GM19023 (cell line): Measurements from ENCODE around the gene RAB2B.

ENCODE experiments used
- ATAC-seq: cut with Tn5 transposase; IDR thresholded peaks from one replicate; pipeline ENCODE4 v1.9.1; 2021; ENCODE audit warnings: mild to moderate bottlenecking, moderate library complexity; ENCODE audit not compliant: unreplicated experiment

RAB2B gene

GRCh38 chr14:21476925-21477681, at the start of gene RAB2B, which contains the start of gene TOX4:
Gene RAB2B, minus strand, starts transcription at chr14:21476959. Its CDS starts 87 bp downstream, at chr14:21476872.
Gene TOX4, plus strand, starts transcription at chr14:21477195. Its CDS starts 84 bp downstream, at chr14:21477279.
- ATAC-seq, result peak; percentile 100

GRCh38 chr14:21525962-21526671, 49.4 kb upstream of the RAB2B start, which contains the start of gene SALL2:
Gene SALL2, minus strand, starts transcription at chr14:21526346. Its CDS starts 219 bp downstream, at chr14:21526127.
- peak; percentile 60 for ATAC-seq

DNA sequence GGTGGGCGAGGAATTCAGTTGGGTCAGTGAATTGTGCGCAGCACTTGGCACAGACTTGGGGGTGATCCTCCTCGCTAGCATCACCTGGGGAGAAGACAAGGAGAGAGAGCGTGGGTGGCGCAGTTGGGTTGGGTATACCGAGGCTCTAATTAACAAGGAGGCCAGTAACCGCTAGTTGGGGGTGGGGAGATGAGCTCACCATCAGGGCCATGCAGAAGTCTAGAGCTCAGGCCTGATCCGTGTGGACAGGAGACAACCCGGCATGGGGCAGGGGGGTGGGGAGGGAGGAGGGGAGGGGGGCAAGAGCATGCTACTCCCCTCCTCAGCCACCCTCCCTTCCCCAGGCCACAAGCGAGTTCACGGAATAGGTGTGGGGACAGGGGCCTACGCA, 48.8 kb upstream of the RAB2B start:
- ATAC-seq, result no peak

- no peak for ATAC-seq
Observed at GRCh38 chr14:21524575-21525490, 48.1 kb upstream of the RAB2B start.

- no peak for ATAC-seq
Observed at GRCh38 chr14:21523203-21523602, 46.4 kb upstream of the RAB2B start.

GRCh38 chr14:21521501-21521900, 44.7 kb upstream of the RAB2B start:
- no peak for ATAC-seq

- ATAC-seq, result no peak
Observed at GRCh38 chr14:21520767-21521166, 44.0 kb upstream of the RAB2B start.

DNA sequence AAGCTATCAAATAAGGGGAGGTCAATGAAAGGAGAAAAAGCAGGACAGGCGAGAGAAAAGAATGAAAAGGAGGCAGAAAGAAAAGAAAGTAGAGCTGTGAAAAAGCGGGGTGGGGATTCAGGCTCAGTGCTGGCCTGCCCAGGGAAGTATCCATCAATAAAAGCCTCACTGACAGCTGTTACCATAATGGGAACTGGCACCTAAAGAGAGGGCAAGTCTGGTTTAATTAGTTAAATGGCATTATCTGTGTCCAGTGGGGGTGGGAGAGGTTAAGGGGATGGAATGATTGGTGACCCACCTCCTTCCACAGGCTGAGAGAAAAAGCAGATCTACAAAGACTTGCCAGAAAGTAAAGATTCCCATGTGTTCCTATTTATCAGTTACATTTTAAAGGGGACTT, 42.0 kb upstream of the RAB2B start:
- ATAC-seq, result no peak

DNA sequence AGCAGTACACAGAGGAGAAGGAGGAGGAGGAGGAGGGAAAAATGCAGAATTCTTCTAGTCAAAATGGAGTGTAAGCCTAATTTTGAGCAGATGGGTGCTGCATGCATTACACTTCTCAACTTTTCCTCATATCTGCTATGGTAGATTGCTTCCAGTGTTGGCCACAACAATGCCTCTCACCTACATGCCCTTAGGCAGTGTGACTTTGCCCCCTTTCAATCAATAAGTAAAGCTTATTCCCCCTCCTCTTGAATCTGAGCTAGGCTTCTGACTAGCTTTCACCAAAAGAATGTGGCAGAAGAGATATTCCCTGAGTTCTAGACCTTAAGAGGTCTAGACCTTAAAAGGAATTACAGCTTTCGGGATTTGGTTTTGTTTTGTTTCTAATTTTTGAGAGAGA, 37.6 kb upstream of the RAB2B start:
- no peak for ATAC-seq

DNA sequence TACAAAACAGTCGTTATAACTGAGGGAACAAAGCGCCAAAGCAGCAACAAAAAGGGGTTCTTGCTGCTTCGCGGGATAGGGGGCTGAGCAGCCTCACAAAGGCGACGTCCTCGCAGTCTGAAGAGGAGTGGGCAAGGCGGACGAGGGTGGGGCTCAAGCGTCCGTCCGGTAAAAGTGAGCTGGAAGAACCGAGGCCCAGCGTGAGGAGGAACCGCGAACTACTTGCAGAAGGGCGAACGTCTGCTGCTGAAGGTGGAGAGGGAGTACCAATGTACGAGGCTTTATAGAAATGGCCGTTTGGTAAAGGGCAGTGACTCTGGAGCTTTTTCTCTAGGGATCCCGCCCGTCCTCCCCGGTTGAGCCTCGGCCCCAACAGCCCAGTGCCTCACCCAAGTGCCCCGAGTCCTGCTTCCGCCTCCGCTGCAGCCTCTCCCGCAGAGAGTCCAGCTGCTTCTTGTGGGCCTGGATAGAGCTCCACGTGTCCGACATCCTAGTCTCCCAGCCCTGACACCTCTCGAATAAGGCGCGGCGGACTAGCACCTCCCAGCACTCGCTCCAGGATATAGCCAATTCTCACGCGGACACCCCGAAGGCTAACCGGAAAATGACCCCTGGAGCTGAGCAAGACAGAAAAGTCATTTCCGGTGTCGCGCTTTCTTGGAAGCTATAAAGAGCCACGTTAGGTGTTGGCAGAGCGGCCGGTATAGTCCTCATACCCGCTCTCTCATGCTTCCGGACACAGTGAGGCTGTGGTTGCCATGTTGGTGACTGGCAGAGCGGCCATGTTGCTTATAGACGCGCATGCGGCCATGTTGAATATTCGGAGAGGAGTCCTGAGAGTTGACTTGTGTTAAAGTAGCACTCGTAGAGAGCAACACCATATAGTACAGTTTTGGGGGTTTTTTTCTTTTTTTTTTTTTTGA, 34.2 kb upstream of the RAB2B start, which contains the start of gene METTL3:
Gene METTL3 (minus strand): TSS at position 606 of the 923 bp plus-strand sequence. CDS start 117 bp downstream, at position 489.
- ATAC-seq, result peak; percentile 98

DNA sequence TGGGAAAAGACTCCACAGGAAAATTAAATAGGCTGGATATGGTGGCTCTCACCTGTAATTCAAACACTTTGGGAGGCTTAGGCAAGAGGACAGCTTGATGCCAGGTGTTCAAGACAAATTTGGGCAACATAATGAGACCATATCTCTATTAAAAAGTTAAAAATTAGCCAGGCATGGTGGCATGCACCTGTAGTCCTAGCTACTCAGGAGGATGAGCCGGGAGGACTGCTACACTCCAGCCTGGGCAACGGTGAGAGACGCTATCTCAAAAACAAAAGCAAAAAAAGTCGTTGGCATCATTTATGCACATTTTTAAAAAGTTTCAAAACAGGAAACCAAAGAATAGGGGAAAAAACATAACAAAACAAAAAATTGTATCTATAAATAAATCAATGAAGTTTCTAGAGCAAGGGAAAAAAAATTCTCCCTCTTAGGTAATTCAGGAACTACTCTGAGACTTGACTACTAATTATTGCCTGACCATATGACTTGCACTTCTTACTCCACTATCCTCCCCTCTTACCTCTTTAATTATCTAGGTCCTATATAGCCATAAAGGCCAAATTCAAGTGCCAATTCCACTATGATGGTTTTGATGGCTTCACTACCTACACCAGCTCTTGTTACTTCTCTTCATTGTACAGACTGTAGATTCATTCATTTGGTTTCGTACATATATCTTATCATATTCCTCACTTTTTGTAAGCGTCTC, 32.8 kb upstream of the RAB2B start:
- no peak for ATAC-seq

- ATAC-seq, result no peak
Observed at GRCh38 chr14:21506557-21506956, 29.8 kb upstream of the RAB2B start.

- peak; percentile 82 for ATAC-seq
Observed at GRCh38 chr14:21505012-21505553, 28.3 kb upstream of the RAB2B start.

DNA sequence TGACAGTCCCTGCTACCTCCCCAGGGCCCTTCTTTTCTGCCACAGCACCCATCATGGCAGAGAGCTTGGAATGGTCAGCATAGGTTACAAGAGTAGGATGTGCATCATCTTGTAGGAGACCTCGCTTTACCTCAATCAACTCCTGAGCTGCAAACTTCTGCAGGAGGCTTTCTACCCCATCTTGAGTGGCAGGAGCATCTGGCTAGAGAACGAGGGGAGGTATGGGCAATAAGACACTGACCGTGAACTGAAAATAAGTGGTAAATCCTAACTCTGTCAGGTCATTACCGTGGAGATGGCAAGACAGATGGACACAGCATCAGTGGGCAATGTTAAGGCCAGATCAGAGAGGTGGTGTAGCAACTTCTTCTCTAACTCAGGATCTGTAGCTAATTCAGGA, 26.6 kb upstream of the RAB2B start:
- no peak for ATAC-seq

- ATAC-seq, result no peak
Observed at GRCh38 chr14:21501568-21501967, 24.8 kb upstream of the RAB2B start.

DNA sequence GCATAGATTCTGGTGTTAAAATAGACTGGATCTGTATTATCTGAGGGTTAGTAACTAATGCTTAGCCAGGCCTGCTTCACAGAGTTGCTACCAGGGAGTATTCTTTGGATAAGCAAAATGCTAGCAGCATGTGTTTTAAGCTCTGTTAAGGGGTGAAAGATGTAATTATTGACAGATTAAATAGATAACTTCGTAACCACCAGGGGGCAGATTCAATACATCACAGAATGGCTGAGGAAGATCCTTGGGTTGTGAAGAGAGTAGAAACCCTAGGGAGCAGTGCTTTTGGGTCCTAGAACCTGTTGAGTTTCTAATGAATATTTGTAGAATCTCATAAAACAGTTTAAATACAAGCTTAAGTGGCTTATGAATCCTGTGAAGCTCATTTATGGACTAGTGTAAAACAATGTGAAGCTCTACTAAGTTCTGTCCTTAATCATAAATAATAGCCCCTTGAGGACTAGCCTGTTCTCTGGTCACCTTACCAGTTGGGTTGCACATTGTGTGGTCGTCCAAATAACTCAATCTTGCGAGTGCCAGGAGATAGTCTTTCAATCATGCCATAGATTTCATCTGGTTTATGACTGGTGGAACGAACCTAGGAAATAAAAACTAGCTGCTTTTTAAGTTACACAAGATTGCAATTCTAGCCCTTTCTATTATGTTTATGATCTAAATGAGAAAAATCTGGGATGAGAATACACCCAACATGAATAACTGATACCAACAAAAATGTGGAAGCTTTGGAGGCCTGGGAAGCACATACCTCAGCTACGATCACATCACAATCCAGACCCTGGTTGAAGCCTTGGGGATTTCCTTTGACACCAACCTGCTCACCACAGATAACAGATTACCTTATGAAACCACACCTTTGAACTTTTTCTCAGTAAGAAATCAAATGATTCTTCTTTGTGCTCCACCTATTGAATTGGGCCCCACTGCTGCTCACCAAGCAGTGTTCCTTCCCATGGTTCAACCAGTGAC, 22.1 kb upstream of the RAB2B start:
- peak; percentile 55 for ATAC-seq

DNA sequence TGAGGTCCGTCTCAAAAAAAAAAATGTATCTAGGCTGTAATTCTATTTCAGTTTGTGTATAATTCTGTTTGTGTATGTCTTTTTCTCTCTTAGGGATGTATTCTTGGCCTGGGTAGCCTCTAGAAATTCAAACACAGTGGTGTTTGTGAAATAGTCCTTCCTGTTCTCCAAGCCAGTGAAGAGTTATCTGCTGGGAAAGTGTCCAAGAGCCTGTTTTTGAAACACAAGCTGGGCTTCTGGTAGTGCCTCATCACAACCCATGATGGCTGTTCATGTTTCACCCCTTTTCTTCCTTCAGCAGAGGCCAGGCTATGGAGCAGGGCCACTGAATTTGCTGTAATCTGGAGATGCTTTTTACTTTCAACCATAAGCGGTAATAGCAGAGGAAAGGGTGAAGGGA, 19.7 kb upstream of the RAB2B start:
- no peak for ATAC-seq
